Non-pigmented ciliary epithelial cell (primary cell): Measurements from ENCODE around the gene AGBL1.
"Not testable (repeated sequence)": the region's sequence is repeated elsewhere in the genome, so short reads cannot be mapped to it uniquely, and the experiment has no call there.

Experiments
- DNase-seq: peaks from one replicate; pipeline ENCODE4 v3.0.0-alpha.2; 2010; ENCODE audit warnings: low read depth

AGBL1 gene

DNA sequence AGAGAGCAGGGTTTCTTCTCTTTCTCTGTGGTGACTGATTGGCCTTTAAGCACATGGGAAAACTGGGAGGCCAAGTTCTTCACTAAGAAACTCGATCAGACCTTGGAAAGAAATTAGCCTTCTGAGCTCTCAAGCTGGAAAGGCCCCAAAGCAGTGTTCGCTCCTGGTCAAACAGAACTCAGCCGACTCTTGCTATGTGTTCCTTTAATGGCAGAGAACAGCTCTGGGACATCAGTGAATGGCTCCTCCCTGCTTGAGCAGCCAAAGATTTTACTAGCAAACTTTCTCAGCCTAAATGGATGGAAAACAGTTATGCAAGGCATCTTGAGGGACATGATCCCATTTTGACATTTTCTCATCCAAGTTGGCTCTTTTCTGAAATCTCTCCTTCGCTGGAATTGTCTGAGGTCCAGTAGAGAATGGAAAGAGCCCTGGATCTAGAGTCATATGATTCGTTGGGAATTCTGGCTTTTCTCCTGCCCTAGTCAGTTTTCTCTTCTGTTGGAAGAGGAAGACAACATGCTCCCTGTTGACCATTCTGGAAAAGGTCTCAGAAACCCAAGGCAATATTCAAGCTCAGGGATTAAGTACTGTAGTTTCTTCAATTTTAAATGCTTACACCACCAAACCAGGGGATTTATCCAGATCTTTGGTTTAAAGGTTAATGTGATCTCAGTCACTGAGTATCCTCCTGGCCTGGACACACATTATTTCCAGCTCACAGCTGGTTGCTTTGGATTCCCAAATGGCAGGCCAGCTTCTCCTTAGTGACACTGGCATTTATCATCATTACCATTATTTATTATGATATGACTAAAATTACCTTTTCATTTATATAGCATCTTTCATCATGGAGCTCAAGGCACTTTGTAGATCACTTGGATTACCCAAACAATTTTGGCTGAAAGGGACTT is 319.6 kb downstream of the AGBL1 start:
- DNase-seq, result no peak

GRCh38 chr15:86403221-86403620 is 323.6 kb downstream of the AGBL1 start:
- no peak for DNase-seq

DNA sequence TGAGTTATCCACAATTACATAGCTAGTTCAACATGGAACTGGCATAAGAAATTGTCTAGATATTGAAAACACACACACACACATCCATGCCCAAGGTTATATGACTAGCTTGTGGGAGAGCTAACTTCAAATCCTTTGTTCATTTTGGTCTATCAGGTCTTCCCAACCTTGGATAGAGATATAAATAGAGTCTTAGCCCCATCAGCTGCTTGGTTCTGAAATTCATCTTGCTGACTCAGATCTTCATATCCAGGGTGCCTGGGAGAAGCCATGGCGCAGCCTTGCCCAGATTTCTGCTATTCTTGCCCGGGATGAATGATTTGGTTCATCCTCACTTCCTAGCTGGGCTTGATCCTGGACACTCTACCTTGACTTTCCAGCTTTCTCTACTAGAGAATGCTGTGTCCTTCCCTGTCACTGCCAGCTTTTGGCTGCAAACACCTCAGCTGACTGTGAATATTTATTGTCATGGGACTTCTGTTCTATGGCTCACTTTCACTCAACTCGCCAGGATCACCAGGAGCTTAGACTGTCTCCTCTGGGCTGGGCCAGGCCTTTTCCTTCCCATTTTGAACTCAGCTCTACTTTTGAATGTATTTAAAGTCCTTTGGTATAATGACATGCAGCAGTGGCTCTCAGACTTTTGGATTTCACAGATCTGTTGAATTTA is 324.4 kb downstream of the AGBL1 start:
- DNase-seq, result no peak

DNA sequence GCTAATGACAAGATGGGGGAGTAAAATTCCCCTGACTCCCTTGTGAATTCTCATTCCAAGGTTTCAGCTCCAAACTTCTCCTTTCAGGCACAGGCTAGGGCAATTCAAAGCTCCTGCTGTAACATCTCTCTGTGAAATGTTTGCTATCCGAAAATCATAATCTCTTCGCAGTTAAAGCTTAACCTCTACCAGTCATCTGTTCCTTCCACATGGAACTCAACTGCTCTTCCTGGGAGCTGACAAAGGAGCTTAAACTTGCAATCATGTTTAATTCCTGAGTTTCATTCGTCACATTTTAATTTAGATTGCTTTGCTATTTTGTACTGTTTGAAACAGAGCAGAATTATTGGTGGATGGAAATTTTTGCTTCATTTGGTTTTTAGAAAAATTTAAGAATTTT is 328.6 kb downstream of the AGBL1 start:
- DNase-seq, result no peak

- no peak for DNase-seq
Observed at GRCh38 chr15:86411916-86412315, 332.2 kb downstream of the AGBL1 start.

DNA sequence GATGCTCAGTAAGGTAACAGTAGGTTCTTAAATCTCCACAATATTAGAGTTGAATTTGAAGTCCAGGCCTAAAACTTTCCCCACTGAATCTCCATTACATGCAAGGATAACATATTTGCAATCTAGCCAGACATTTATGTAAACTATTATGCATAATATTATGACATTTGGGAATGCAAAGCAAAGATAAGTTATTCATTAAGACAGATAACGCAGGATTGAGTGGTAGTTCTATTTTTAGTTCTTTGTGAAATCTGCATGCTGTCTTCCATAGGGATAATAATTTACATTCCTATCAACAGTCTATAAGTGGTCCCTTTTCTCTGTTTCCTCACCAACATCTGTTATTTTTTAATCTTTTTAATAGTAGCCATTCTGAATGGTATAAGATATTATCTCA is 333.5 kb downstream of the AGBL1 start:
- DNase-seq, result no peak

DNA sequence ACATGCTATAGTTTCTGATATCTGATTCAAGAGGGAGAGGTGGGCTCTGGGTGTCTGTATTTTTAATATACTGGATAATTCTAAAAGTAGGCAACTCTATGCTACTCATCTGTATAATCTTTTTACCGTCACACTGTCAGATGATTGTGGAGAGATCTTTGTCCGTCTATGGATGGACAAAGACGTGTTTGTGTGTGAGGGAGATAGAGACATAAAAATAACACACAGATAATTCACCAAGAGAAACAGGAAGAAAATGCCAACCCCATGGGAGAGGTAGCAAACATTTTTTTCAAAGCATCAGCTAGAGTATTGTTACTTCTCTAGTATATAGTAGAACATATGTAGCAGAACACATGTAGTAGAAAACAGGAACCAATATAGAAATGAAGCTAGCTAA is 346.1 kb downstream of the AGBL1 start:
- no peak for DNase-seq

DNA sequence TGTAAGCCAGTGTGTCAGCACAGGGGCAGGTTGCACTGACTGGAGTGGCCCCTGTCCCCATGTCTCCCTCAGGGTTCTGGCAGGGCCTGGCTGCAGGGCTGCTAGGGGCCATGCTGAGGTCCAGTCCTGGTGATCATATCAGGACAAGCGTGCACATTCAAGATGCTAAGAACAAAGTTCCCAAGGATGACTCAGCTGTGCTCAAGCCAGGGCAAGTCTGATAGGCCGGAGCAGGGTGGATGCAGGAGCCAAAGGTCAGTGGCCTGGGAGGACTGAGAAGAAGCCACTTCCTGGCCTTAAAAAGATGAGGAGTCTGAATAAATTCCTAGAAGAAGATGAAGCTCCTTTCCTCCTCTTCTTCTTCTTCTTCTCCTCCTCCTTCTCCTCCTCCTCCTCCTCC is 353.2 kb downstream of the AGBL1 start:
- DNase-seq, result no peak

GRCh38 chr15:86433983-86434382 is 354.3 kb downstream of the AGBL1 start:
- no peak for DNase-seq

DNA sequence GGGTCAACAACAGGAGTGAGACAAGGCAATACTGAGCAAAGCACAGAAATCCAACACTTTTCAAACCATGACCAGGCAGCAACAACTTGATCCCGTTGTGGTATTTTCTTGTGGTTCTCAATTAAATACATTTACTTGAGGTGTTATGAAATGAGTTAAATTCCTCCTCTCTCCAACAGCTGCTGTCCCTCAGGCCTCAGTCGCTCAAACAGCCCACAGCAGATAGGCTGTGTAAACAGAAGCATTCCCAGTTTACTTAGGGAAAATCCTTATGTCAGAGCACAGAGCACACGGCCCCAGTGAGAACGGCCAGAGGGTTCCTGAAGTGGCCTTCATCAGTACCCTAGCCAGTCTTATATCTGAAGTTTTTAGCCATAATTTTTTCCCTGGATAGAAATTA is 359.9 kb downstream of the AGBL1 start:
- no peak for DNase-seq

DNA sequence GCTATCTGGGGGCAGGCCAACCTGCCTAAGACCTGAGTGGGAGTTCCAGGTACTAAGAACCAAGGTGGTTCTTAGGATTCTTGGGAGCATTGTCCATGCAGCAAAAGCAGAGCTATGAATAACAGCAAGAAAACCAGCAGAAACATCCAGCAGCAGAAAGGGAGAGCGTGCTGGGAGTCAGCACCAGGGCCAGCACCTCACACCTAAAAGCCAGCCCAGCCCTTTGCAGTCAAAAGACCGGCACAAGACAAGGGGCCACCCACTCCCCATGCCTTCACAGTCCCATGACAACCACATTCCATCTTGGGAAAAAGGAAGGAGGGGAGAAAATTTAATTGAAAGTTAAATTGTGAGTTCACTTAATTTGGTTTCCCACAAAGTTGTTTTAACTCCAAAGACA is 364.9 kb downstream of the AGBL1 start:
- DNase-seq, result no peak

GRCh38 chr15:86445579-86446252 is 366.0 kb downstream of the AGBL1 start:
- DNase-seq, result no peak

- DNase-seq, result no peak
Observed at GRCh38 chr15:86446253-86446640, 366.6 kb downstream of the AGBL1 start.

- not testable (repeated sequence) for DNase-seq
Observed at GRCh38 chr15:86465470-86466039, 385.9 kb downstream of the AGBL1 start.

DNA sequence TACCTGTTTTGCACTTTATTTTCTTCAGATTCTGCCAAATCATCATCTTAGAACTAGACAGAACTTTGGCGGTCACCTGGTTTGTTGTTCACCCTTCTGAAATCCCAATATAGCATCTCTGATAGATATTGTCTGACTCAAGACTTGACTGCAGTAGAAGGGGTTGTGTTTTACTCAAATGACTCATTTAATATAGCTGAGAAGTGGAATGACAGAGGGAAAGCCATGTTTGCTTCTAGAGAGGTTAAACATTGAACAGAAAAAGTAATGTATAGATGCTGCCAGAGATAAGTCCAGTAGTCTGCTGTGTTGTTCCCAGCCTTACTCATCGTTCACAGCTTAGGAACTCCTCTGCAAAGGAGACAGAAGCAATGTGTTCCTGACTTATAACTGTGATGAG is 402.0 kb downstream of the AGBL1 start:
- no peak for DNase-seq

GRCh38 chr15:86483936-86484335 is 404.3 kb downstream of the AGBL1 start:
- no peak for DNase-seq

DNA sequence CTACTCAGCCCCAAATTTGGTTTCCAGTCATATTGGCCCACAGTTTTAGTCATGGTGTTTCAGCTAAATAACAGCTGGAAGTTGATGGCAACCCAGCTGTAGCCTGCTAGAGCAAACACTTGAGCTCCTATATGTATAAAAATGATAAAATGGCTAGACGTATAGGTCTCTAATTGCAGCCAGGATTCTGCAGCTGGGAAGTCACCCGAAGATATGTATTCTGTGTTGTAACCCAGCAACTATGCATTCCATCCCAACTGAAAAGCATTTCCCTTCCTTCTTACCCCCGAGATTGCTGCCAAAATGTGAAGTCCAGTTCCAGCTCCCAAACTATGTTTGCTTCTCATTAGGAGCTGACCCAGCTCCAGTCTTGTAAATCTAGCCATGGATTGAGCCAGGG is 408.4 kb downstream of the AGBL1 start:
- no peak for DNase-seq

- DNase-seq, result no peak
Observed at GRCh38 chr15:86489981-86490380, 410.3 kb downstream of the AGBL1 start.

DNA sequence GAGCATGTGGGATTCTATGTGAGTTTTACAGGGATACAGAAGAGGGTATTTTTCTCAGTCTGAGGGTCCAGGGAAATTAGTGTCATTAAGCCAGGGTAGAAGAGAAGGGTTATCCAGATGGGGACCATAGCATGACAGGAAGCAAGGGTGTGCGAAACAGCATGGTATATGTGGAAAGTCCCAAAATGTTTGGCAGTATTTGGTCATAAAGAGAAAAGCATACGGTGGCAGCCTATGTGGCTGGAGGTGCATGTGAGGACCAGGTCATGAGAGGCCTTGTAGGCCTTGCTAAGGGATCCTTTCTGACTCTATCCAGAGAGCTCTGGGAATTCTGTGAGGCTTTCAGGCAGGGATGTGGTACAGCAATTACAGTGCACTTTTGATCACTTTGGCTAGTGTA is 411.4 kb downstream of the AGBL1 start:
- no peak for DNase-seq

GRCh38 chr15:86493884-86494283 is 414.2 kb downstream of the AGBL1 start:
- no peak for DNase-seq

GRCh38 chr15:86494475-86494874 is 414.8 kb downstream of the AGBL1 start:
- DNase-seq, result no peak

GRCh38 chr15:86502301-86502700 is 422.6 kb downstream of the AGBL1 start:
- DNase-seq, result no peak

DNA sequence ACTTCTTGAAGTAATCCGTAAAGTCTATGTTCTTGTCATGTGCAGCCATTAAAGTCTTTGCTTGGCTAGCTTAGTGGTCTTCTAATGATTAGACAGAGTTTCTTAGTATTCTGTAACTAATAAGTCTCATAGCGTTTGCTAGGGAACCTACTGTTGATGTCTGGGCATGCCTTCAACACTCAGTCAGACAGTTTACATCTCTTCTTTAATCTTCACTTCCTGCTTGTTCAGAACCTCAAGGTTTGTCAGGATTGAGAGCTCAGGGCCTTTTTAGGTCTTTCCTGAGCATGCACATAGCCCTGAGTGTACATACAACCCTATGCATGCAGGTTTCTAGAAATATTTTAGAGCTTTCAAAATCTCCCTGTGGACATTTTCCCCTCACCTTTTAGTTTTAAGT is 426.3 kb downstream of the AGBL1 start:
- DNase-seq, result no peak
